ENCODE results near the gene ZNRD2. TPM values are rescaled to one million over a fixed set of nuclear protein-coding genes. Genes with fewer than 3 reads are reported as not detected.

ZNRD2 gene
- total and polyA plus RNA-seq, 2 donors, result 38.0 to 40.7 TPM

DNA sequence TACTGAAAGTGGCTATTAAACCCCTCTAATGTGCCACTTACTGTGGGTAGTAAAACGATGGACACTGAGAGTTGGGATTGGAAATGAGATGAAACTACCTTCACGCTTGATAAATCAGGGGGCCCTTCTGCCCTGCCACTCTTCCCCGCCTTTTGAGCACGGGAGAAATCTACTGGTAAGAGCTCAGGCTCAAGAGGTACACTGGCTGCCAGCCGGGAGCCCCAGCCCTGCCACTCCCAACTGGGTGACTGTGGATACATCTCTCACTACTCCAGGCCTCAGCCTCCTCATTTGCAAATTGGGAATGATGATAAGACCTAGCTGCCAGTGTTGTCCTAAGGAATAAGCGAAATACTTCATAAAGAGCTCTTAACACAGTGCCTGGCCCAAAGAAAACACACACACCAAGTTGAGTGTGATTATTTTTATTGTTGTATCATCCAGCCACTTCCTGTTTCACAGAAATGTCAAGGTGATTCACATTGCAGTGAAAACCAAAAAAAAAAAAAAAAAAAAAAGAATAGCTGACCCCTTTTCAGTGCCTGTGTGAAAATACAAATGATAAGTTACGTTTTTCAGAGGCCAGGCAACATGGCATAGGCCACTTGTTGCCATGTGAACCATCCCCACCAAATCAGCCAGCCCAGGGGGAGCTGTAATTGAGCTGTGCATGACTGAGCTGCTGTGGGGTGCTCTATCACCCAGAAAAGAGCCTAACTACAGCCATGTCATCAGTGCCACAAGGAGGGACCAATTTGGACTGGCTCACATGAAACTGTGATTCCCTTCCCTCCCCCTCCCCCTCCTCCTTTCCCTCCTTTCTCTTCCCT is 4.4 kb upstream of the ZNRD2 start:
- peaks cover 0 to 4% of the 10 kb centered on the region in 2 donors for H3K27me3 ChIP-seq (ENCODE audit: control insufficient read depth in 2 of 2, insufficient read depth in 1 of 2, low read length in 1 of 2)
- no peak for DNase-seq (ENCODE audit: low read depth in 6 of 9, low spot score in 9 of 9)
- WGBS, result 91% methylated on average over 7 of the region's 7 CpGs
- no peak overlapping the region for H3K4me3 ChIP-seq (ENCODE audit: low read length in 2 of 2)
- H3K9me3 ChIP-seq (ENCODE audit: control insufficient read depth in 2 of 2, insufficient read depth in 1 of 2, low read length in 1 of 2), result no peaks in the 10 kb centered on the region
- H3K36me3 ChIP-seq (ENCODE audit: control insufficient read depth in 2 of 2, insufficient read depth in 2 of 2, low read length in 1 of 2), result peaks cover 4 to 10% of the 10 kb centered on the region in 2 donors
- H3K27ac ChIP-seq (ENCODE audit: low read depth in 1 of 2, low read length in 1 of 2), result peak overlapping the region; percentile 56 to 76
- peaks cover 17 to 48% of the 10 kb centered on the region in 2 donors for H3K4me1 ChIP-seq (ENCODE audit: control insufficient read depth in 2 of 2, insufficient read depth in 2 of 2, low read length in 2 of 2)

DNA sequence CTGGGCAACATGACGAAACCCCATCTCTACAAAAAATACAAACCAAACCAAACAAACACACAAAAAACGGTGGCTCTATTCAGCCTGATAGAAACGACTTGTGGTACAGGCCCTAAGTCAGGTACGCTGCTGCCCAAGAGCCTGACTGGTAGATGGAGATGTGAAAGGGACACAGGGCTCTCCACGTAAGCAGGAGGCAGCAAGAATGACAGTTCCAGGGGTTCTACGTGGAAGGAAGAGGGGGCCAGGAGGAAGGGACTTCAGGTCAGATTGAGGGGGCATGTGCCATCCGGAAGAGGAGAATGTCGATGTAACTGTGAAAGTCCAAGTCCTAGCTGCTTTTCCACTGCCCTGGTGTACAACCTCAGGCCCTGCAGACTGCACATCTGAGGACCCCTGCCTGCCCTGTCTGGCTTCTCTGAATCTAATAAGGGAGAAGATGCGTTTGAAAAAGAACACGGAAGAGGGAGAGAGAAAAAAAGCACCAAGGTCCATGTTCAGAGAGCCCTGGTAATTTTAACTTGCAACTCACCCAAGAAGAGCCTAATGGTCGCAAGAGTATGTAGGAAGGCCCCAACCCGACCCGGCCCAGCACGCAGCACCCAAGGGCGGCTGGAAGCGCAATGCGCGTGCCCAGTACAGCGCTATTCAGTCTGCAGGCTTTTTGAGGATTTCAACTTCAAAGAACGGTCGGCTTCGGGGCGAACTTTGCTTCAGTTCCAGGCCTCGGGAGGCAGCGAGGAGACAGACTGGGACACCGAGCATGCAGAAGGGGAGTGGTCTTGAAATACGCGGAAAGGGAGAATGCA is 909 bp upstream of the ZNRD2 start:
- no peak for DNase-seq (ENCODE audit: low read depth in 6 of 9, low spot score in 9 of 9)
- H3K9me3 ChIP-seq (ENCODE audit: control insufficient read depth in 2 of 2, insufficient read depth in 1 of 2, low read length in 1 of 2), result no peaks in the 10 kb centered on the region
- peak overlapping the region; percentile 93 to 98 for H3K27ac ChIP-seq (ENCODE audit: low read depth in 1 of 2, low read length in 1 of 2)
- peak overlapping the region; percentile 80 to 84 for H3K4me3 ChIP-seq (ENCODE audit: low read length in 2 of 2)
- no peaks in the 10 kb centered on the region for H3K27me3 ChIP-seq (ENCODE audit: control insufficient read depth in 2 of 2, insufficient read depth in 1 of 2, low read length in 1 of 2)
- WGBS, result 10% methylated on average over 28 of the region's 28 CpGs
- peaks cover 34 to 70% of the 10 kb centered on the region in 2 donors for H3K4me1 ChIP-seq (ENCODE audit: control insufficient read depth in 2 of 2, insufficient read depth in 2 of 2, low read length in 2 of 2)
- peaks cover 4 to 14% of the 10 kb centered on the region in 2 donors for H3K36me3 ChIP-seq (ENCODE audit: control insufficient read depth in 2 of 2, insufficient read depth in 2 of 2, low read length in 1 of 2)

DNA sequence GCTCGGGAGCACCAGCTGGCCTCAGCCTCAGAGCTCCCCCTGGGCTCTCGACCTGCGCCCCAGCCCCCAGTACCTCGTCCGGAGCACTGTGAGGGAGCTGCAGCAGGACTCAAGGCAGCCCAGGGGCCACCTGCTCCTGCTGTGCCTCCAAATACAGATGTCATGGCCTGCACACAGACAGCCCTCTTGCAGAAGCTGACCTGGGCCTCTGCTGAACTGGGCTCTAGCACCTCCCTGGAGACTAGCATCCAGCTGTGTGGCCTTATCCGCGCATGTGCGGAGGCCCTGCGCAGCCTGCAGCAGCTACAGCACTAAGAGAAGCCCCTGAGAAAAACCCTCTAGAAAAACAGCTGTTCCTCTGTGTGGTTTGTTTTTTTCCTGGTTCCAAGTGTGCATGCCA is 1.1 kb downstream of the ZNRD2 start:
- H3K4me1 ChIP-seq (ENCODE audit: control insufficient read depth in 2 of 2, insufficient read depth in 2 of 2, low read length in 2 of 2), result peaks cover 34 to 65% of the 10 kb centered on the region in 2 donors
- H3K27ac ChIP-seq (ENCODE audit: low read depth in 1 of 2, low read length in 1 of 2), result peak overlapping the region; percentile 47 to 82
- DNase-seq (ENCODE audit: low read depth in 6 of 9, low spot score in 9 of 9), result no peak
- peak overlapping the region; percentile 80 to 84 for H3K4me3 ChIP-seq (ENCODE audit: low read length in 2 of 2)
- H3K36me3 ChIP-seq (ENCODE audit: control insufficient read depth in 2 of 2, insufficient read depth in 2 of 2, low read length in 1 of 2), result peaks cover 4 to 14% of the 10 kb centered on the region in 2 donors
- H3K9me3 ChIP-seq (ENCODE audit: control insufficient read depth in 2 of 2, insufficient read depth in 1 of 2, low read length in 1 of 2), result no peaks in the 10 kb centered on the region
- 91% methylated on average over 9 of the region's 9 CpGs for WGBS
- no peaks in the 10 kb centered on the region for H3K27me3 ChIP-seq (ENCODE audit: control insufficient read depth in 2 of 2, insufficient read depth in 1 of 2, low read length in 1 of 2)

DNA sequence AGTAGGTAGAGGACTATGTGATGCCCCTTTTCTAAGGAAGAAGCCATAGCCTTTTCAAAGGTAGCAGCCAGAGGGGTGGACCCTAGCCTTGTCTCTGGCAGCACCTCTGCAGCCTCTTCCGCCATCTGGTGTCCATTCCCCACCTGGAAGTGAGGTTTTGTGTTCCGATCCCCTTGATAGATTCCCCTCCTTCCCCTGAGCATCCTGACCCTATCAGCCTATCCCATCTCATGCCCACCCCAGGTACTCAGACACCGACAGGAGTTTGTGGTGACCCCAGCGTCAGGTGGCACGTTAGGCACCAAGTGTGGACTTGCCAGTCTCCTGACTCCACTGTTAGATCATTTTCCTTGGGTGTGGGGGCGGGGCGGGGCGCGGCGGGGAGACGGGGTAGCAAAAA is 1.7 kb downstream of the ZNRD2 start:
- no peaks in the 10 kb centered on the region for H3K27me3 ChIP-seq (ENCODE audit: control insufficient read depth in 2 of 2, insufficient read depth in 1 of 2, low read length in 1 of 2)
- DNase-seq (ENCODE audit: low read depth in 6 of 9, low spot score in 9 of 9), result no peak
- H3K9me3 ChIP-seq (ENCODE audit: control insufficient read depth in 2 of 2, insufficient read depth in 1 of 2, low read length in 1 of 2), result no peaks in the 10 kb centered on the region
- peak overlapping the region; percentile 80 to 84 for H3K4me3 ChIP-seq (ENCODE audit: low read length in 2 of 2)
- peaks cover 4 to 12% of the 10 kb centered on the region in 2 donors for H3K36me3 ChIP-seq (ENCODE audit: control insufficient read depth in 2 of 2, insufficient read depth in 2 of 2, low read length in 1 of 2)
- H3K4me1 ChIP-seq (ENCODE audit: control insufficient read depth in 2 of 2, insufficient read depth in 2 of 2, low read length in 2 of 2), result peaks cover 39 to 67% of the 10 kb centered on the region in 2 donors
- H3K27ac ChIP-seq (ENCODE audit: low read depth in 1 of 2, low read length in 1 of 2), result peak overlapping the region; percentile 47 to 82
- WGBS, result 14% methylated on average over 11 of the region's 11 CpGs

DNA sequence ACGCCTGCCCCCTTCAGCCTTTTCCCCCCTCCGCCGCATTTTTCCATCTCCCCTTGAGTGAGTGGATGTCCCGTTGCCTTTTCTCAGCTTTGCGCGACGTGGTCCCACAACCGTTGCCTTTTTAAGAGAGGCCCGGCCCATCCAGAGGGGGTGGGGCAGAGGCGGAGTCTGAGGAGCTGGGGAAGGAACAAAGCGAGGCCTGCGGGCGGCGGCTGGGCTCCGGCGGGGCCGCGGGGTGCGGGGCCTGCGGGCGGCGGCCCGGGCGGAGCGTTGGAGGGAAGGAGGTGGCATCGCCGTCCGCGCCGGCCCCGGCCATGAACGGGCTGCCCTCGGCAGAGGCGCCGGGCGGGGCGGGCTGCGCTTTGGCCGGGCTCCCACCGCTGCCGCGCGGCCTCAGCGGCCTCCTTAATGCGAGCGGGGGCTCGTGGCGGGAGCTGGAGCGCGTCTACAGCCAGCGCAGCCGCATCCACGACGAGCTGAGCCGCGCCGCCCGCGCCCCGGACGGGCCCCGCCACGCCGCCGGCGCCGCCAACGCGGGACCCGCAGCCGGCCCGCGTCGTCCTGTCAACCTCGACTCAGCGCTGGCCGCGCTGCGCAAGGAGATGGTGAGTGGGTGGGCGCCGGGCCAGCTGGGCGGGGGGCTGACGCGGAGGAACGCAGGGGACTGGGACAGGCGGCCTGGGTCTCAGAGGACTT is 2.2 kb downstream of the ZNRD2 start, which contains the start of gene FAM89B:
Gene FAM89B (plus strand): TSS at position 183 of the 696 bp plus-strand sequence. CDS start 132 bp downstream, at position 315.
- under 1% methylated on average over 86 of the region's 86 CpGs for WGBS
- peak within 1 kb of the TSS; percentile 78 to 82 for H3K27ac ChIP-seq (ENCODE audit: low read depth in 1 of 2, low read length in 1 of 2)
- no peaks in the 10 kb centered on the region for H3K9me3 ChIP-seq (ENCODE audit: control insufficient read depth in 2 of 2, insufficient read depth in 1 of 2, low read length in 1 of 2)
- peak within 1 kb of the TSS; percentile 80 to 84 for H3K4me3 ChIP-seq (ENCODE audit: low read length in 2 of 2)
- peaks cover 4 to 12% of the 10 kb centered on the region in 2 donors for H3K36me3 ChIP-seq (ENCODE audit: control insufficient read depth in 2 of 2, insufficient read depth in 2 of 2, low read length in 1 of 2)
- H3K27me3 ChIP-seq (ENCODE audit: control insufficient read depth in 2 of 2, insufficient read depth in 1 of 2, low read length in 1 of 2), result no peaks in the 10 kb centered on the region
- peaks cover 43 to 73% of the 10 kb centered on the region in 2 donors for H3K4me1 ChIP-seq (ENCODE audit: control insufficient read depth in 2 of 2, insufficient read depth in 2 of 2, low read length in 2 of 2)
- DNase-seq (ENCODE audit: low read depth in 6 of 9, low spot score in 9 of 9), result peak in 7 of 9 donors; percentile 79 to 95 (median 90)

DNA sequence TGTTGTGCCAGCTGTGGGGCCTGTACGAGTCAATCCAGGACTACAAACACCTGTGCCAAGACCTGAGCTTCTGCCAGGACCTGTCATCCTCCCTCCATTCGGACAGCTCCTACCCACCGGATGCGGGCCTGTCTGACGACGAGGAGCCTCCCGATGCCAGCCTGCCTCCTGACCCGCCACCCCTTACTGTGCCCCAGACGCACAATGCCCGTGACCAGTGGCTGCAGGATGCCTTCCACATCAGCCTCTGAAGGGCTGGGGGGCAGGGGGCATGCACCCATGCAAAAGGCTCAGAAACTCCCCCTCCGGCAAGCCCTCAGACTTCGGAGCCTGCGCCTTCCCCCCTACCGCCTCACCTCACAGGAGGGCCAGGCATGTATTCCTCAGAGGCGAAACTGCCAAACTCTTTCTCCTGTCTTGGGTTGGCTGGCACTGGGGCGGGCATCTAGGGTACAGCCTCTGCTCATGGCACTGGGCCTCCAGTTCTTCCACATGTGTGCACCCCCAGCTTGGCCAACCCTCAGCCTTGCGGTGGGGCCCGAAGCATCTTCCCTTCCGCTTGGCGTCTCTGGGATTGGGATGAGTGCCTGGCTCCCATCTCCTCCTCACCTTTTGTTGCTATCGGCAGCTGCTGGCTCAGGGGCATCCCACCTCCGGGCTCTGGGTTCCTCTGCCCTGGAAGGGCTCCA is 3.3 kb downstream of the ZNRD2 start:
- no peaks in the 10 kb centered on the region for H3K27me3 ChIP-seq (ENCODE audit: control insufficient read depth in 2 of 2, insufficient read depth in 1 of 2, low read length in 1 of 2)
- H3K36me3 ChIP-seq (ENCODE audit: control insufficient read depth in 2 of 2, insufficient read depth in 2 of 2, low read length in 1 of 2), result peaks cover 6 to 8% of the 10 kb centered on the region in 2 donors
- WGBS, result 67% methylated on average over 22 of the region's 22 CpGs
- no peak for DNase-seq (ENCODE audit: low read depth in 6 of 9, low spot score in 9 of 9)
- H3K9me3 ChIP-seq (ENCODE audit: control insufficient read depth in 2 of 2, insufficient read depth in 1 of 2, low read length in 1 of 2), result no peaks in the 10 kb centered on the region
- H3K4me1 ChIP-seq (ENCODE audit: control insufficient read depth in 2 of 2, insufficient read depth in 2 of 2, low read length in 2 of 2), result peaks cover 43 to 74% of the 10 kb centered on the region in 2 donors
- peak overlapping the region; percentile 66 to 78 for H3K27ac ChIP-seq (ENCODE audit: low read depth in 1 of 2, low read length in 1 of 2)
- peak overlapping the region; percentile 66 to 84 for H3K4me3 ChIP-seq (ENCODE audit: low read length in 2 of 2)

DNA sequence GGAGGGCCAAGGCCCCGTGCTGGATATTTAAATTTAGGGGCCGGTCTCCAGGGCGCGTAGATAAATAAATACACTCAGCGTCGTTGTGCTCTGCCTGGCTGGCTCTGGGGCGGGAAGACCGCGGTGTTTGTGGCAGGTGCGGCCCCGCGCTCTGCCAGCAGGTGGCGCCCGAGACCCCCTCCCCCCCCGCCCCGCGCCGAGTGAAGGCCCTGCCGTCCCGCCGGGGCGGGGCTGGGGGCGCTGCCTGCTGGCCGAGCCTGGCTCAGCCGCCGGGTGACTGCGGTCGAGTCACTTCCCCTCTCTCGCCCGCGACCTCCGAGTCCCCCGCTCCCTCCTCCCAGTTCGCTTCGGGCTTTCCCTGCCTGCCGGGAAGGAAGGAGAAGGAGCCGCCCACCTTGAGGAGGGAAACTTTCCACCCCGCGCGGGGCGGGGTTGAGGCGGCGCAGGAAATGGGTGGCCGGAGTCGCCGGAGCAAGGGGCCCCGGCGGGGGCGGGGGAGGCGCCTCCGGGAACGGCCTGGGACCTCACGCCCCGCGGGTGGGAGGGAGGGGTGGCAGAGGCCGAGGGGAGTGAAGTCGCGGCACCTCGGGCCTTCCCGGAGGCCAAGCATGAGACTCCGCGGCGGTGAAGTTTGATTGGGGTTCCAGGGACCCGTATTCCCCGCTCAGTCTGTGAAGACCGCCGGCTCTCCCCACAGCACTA is 4.0 kb downstream of the ZNRD2 start:
- Histone ChIP-seq H3K27me3 (ENCODE audit: control insufficient read depth in 2 of 2, insufficient read depth in 1 of 2, low read length in 1 of 2) (no peaks in the 10 kb centered on the region), H3K27ac (ENCODE audit: low read depth in 1 of 2, low read length in 1 of 2) (peak overlapping the region; percentile 84 to 97), H3K4me1 (ENCODE audit: control insufficient read depth in 2 of 2, insufficient read depth in 2 of 2, low read length in 2 of 2) (peaks cover 35 to 67% of the 10 kb centered on the region in 2 donors), H3K36me3 (ENCODE audit: control insufficient read depth in 2 of 2, insufficient read depth in 2 of 2, low read length in 1 of 2) (peaks cover 7 to 11% of the 10 kb centered on the region in 2 donors), H3K4me3 (ENCODE audit: low read length in 2 of 2) (peak overlapping the region; percentile 66 to 84), H3K9me3 (ENCODE audit: control insufficient read depth in 2 of 2, insufficient read depth in 1 of 2, low read length in 1 of 2) (no peaks in the 10 kb centered on the region)
- WGBS, result under 1% methylated on average over 67 of the region's 67 CpGs
- DNase-seq (ENCODE audit: low read depth in 6 of 9, low spot score in 9 of 9), result peak in 7 of 9 donors; percentile 69 to 91 (median 79)
